GM12878 (cell line): ENCODE measurements around the gene ZNF669.

Source experiments
- CBX3 ChIP-seq: fragments of 200-600 bp; sonication (generic); IDR thresholded peaks from 2 replicates; pipeline ENCODE4 v1.6.1; 2016; ENCODE audit warnings: low read depth, borderline replicate concordance
- CEBPB ChIP-seq, 2 experiments: fragments of 150-350 bp in 1 of 2; IDR thresholded peaks; 2 replicates each; pipeline ENCODE4 v1.6.1; 2012 to 2014; ENCODE audit warnings: low read depth in 2 of 2, low read length in 2 of 2, borderline replicate concordance in 1 of 2, inconsistent platforms in 1 of 2
- CHD1 ChIP-seq: IDR thresholded peaks from 2 replicates; pipeline ENCODE4 v1.6.1; 2012; ENCODE audit warnings: low read depth, low read length, improper control_type of control experiment
- ESRRA ChIP-seq: IDR thresholded peaks from 2 replicates; pipeline ENCODE4 v1.6.1; 2012; ENCODE audit warnings: mild to moderate bottlenecking, low read length, improper control_type of control experiment
- MEF2B ChIP-seq: fragments of 450-650 bp; IDR thresholded peaks from 2 replicates; pipeline ENCODE4 v1.6.1; 2018; ENCODE audit warnings: mild to moderate bottlenecking, moderate library complexity; ENCODE audit not compliant: partially characterized antibody, poor library complexity, severe bottlenecking
- MXI1 ChIP-seq: fragments of 150-350 bp; IDR thresholded peaks from 2 replicates; pipeline ENCODE4 v1.6.1; 2011; ENCODE audit warnings: low read depth, mild to moderate bottlenecking, inconsistent platforms, low read length, improper control_type of control experiment
- MYC ChIP-seq: IDR thresholded peaks from 2 replicates; pipeline ENCODE4 v1.6.1; 2011; ENCODE audit warnings: mild to moderate bottlenecking, low read length, moderate library complexity, inconsistent platforms; ENCODE audit not compliant: insufficient read depth, insufficient replicate concordance, insufficient read length, severe bottlenecking
- NBN ChIP-seq: fragments of 450-650 bp; IDR thresholded peaks from 2 replicates; pipeline ENCODE4 v1.6.1; 2016
- NFYB ChIP-seq: IDR thresholded peaks from 2 replicates; pipeline ENCODE4 v1.6.1; 2011; ENCODE audit warnings: low read depth, mild to moderate bottlenecking, low read length, improper control_type of control experiment, moderate library complexity; ENCODE audit not compliant: insufficient read depth
- RAD21 ChIP-seq: IDR thresholded peaks from 2 replicates; pipeline ENCODE4 v1.6.1; 2011; ENCODE audit warnings: mild to moderate bottlenecking, low read depth, low read length, moderate library complexity; ENCODE audit not compliant: insufficient read depth
- SPI1 ChIP-seq: IDR thresholded peaks from 2 replicates; pipeline ENCODE4 v1.6.1; 2011; ENCODE audit warnings: low read depth, mild to moderate bottlenecking, low read length, moderate library complexity, borderline replicate concordance; ENCODE audit not compliant: insufficient read depth
- TCF7 ChIP-seq: IDR thresholded peaks from 2 replicates; pipeline ENCODE4 v1.6.1; 2014; ENCODE audit warnings: antibody characterized with exemption, borderline replicate concordance
- TF ChIP-seq, protein P1 (sequence below), 3 experiments: IDR thresholded peaks in 2 of 3; conservative IDR thresholded peaks in 1 of 3; 2 replicates each; pipeline ENCODE4 v1.5.1; 2011; ENCODE audit warnings: low read depth in 3 of 3, low read length in 3 of 3, mild to moderate bottlenecking in 3 of 3, control low read depth in 2 of 3, moderate library complexity in 2 of 3, inconsistent platforms in 1 of 3, mixed read lengths in 1 of 3; ENCODE audit not compliant: control insufficient read depth in 2 of 3, insufficient read depth in 1 of 3; ENCODE audit errors: extremely low read depth in 1 of 3
- TF ChIP-seq, protein P2 (sequence below): IDR thresholded peaks from 2 replicates; pipeline ENCODE4 v1.6.1; 2011; ENCODE audit warnings: mild to moderate bottlenecking, low read depth, low read length, moderate library complexity; ENCODE audit not compliant: insufficient replicate concordance

DNA sequence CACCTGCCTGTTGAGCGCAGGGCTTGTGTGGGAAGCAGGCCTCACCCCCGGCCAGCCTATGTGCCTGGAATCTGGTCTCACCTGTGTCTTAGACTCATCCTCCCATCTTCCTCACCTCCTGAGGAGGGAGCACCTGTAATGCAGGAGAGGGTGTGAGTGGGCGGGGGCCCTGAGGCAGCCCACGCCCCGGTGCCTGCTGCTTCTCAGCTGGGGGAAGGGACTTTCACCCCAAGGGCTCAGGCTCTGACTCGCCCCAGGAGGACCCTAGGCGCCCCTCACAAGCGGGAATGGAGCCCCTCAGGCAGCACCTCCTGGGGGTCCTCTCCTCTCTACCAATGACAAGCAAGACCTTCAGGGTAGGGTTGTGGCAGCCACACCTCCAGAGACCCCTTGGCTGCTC is 18.8 kb downstream of the ZNF669 start:
- TF ChIP-seq, protein P1, sequence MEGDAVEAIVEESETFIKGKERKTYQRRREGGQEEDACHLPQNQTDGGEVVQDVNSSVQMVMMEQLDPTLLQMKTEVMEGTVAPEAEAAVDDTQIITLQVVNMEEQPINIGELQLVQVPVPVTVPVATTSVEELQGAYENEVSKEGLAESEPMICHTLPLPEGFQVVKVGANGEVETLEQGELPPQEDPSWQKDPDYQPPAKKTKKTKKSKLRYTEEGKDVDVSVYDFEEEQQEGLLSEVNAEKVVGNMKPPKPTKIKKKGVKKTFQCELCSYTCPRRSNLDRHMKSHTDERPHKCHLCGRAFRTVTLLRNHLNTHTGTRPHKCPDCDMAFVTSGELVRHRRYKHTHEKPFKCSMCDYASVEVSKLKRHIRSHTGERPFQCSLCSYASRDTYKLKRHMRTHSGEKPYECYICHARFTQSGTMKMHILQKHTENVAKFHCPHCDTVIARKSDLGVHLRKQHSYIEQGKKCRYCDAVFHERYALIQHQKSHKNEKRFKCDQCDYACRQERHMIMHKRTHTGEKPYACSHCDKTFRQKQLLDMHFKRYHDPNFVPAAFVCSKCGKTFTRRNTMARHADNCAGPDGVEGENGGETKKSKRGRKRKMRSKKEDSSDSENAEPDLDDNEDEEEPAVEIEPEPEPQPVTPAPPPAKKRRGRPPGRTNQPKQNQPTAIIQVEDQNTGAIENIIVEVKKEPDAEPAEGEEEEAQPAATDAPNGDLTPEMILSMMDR (IDR thresholded peaks at IDR 0.05 in 2 of 3, conservative IDR thresholded peaks at IDR 0.05 in 1 of 3; ENCODE audit: control insufficient read depth in 2 of 3, extremely low read depth in 1 of 3, insufficient read depth in 1 of 3, low read depth in 3 of 3, low read length in 3 of 3) = no peak
- TF ChIP-seq MYC (no peak), CBX3 (no peak), MXI1 (no peak), SPI1 (no peak), MEF2B (no peak), NFYB (no peak), CHD1 (no peak), NBN (no peak), RAD21 (no peak), TCF7 (no peak), CEBPB (IDR thresholded peaks at IDR 0.05; ENCODE audit: borderline replicate concordance in 1 of 2, low read depth in 2 of 2, low read length in 2 of 2) (no peak), ESRRA (no peak)
- TF ChIP-seq, protein P2, sequence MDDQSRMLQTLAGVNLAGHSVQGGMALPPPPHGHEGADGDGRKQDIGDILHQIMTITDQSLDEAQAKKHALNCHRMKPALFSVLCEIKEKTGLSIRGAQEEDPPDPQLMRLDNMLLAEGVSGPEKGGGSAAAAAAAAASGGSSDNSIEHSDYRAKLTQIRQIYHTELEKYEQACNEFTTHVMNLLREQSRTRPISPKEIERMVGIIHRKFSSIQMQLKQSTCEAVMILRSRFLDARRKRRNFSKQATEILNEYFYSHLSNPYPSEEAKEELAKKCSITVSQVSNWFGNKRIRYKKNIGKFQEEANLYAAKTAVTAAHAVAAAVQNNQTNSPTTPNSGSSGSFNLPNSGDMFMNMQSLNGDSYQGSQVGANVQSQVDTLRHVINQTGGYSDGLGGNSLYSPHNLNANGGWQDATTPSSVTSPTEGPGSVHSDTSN = no peak
